SK-N-SH treated with all-trans-retinoic acid at 6 μM for 48 hours (cell line): ENCODE measurements around the gene FAF1.

Experiments used
- ATAC-seq: fragments of 200-7000 bp; cut with Tn5 transposase; 3 replicates; pipeline ENCODE4 v1.9.1; 2020; ENCODE audit warnings: mild to moderate bottlenecking, moderate library complexity
- ARNTL ChIP-seq: fragments of 450-650 bp; formaldehyde crosslinking; IDR thresholded peaks from 2 replicates; pipeline ENCODE4 v1.5.0; 2020; ENCODE audit warnings: low read depth, mild to moderate bottlenecking, moderate library complexity, borderline replicate concordance
- CSDC2 ChIP-seq: fragments of 250-450 bp; sonication (Bioruptor Pico); IDR thresholded peaks from 2 replicates; pipeline ENCODE4 v1.5.0; 2020; ENCODE audit warnings: mild to moderate bottlenecking, moderate library complexity
- GLIS3 ChIP-seq: fragments of 250-450 bp; sonication (Bioruptor Pico); IDR thresholded peaks from 2 replicates; pipeline ENCODE4 v1.5.0; 2020; ENCODE audit warnings: mild to moderate bottlenecking, moderate library complexity
- OSR1 ChIP-seq: fragments of 250-450 bp; sonication (Bioruptor Pico); IDR thresholded peaks from 2 replicates; pipeline ENCODE4 v1.8.0; 2022; ENCODE audit warnings: moderate library complexity, mild to moderate bottlenecking, inconsistent platforms
- RARB ChIP-seq: fragments of 250-450 bp; sonication (Bioruptor Pico); IDR thresholded peaks from 2 replicates; pipeline ENCODE4 v1.8.0; 2021; ENCODE audit warnings: mild to moderate bottlenecking, moderate library complexity
- TCF4 ChIP-seq: fragments of 250-450 bp; sonication (Bioruptor Pico); IDR thresholded peaks from 2 replicates; pipeline ENCODE4 v1.8.0; 2021; ENCODE audit warnings: mild to moderate bottlenecking, moderate library complexity, borderline replicate concordance
- TOX ChIP-seq: fragments of 250-450 bp; sonication (Bioruptor Pico); IDR thresholded peaks from 2 replicates; pipeline ENCODE4 v1.8.0; 2021; ENCODE audit warnings: mild to moderate bottlenecking, moderate library complexity, borderline replicate concordance
- ZC3H10 ChIP-seq: fragments of 250-450 bp; sonication (Bioruptor Pico); IDR thresholded peaks from 2 replicates; pipeline ENCODE4 v1.5.1; 2021; ENCODE audit warnings: mild to moderate bottlenecking, moderate library complexity
- ZFP3 ChIP-seq: fragments of 250-450 bp; sonication (Bioruptor Pico); IDR thresholded peaks from 2 replicates; pipeline ENCODE4 v1.5.0; 2020; ENCODE audit warnings: mild to moderate bottlenecking, moderate library complexity
- ZFP30 ChIP-seq: fragments of 450-650 bp; formaldehyde crosslinking; IDR thresholded peaks from 2 replicates; pipeline ENCODE4 v1.5.0; 2022; ENCODE audit warnings: mild to moderate bottlenecking, moderate library complexity
- ZNF565 ChIP-seq: fragments of 450-650 bp; formaldehyde crosslinking; conservative IDR thresholded peaks from 2 replicates; pipeline ENCODE4 v1.5.0; 2020; ENCODE audit warnings: low read depth, mild to moderate bottlenecking, moderate library complexity
- ZNF70 ChIP-seq: fragments of 450-650 bp; formaldehyde crosslinking; IDR thresholded peaks from 2 replicates; pipeline ENCODE4 v1.5.0; 2020; ENCODE audit warnings: mild to moderate bottlenecking, moderate library complexity
- ZNF8 ChIP-seq: fragments of 450-650 bp; formaldehyde crosslinking; IDR thresholded peaks from 2 replicates; pipeline ENCODE4 v1.5.0; 2020; ENCODE audit warnings: mild to moderate bottlenecking, moderate library complexity
- TF ChIP-seq, protein P1 (sequence below): fragments of 250-450 bp; sonication (Bioruptor Pico); IDR thresholded peaks from 2 replicates; pipeline ENCODE4 v1.5.0; 2020; ENCODE audit warnings: mild to moderate bottlenecking, moderate library complexity
- TF ChIP-seq, protein P2 (sequence below): fragments of 250-450 bp; sonication (Bioruptor Pico); IDR thresholded peaks from 2 replicates; pipeline ENCODE4 v1.5.1; 2021; ENCODE audit warnings: mild to moderate bottlenecking, moderate library complexity
- TF ChIP-seq, protein P3 (sequence below): fragments of 250-450 bp; sonication (Bioruptor Pico); IDR thresholded peaks from 2 replicates; pipeline ENCODE4 v1.8.0; 2020; ENCODE audit warnings: mild to moderate bottlenecking, moderate library complexity, borderline replicate concordance
- TF ChIP-seq, protein P4 (sequence below): fragments of 250-450 bp; sonication (Bioruptor Pico); IDR thresholded peaks from 2 replicates; pipeline ENCODE4 v1.5.1; 2020; ENCODE audit warnings: low read depth, mild to moderate bottlenecking, moderate library complexity

FAF1 gene

DNA sequence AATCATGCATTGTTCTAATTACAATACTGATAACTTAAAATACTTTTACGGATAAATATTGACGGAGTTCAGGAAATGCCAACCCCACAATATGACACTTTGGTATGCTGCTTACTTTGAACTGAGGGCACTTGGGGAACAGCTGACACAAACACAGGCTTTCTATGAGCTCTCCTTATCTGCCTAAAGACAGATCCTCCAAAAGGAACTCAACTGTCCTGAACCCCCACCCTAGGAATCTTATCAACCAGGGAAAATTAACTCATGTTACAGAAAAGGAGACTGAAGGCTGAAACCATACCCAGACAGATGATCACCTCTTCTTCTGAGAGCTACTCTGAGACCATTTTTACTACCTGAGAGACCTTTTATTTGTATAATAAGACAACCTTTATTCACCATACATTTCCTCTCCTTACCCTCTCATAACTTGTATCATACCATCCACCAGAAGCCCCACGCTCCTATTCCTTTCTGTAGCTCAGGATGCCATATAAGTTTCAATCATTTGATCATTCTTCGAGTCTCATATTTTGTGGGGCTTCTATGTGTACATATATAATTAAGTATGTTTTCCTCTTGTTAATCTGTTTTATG, 239.5 kb downstream of the FAF1 start:
- TF ChIP-seq ZNF70 (CRISPR knock-in tag): no peak
- TF ChIP-seq ZNF8: no peak
- TF ChIP-seq OSR1: no peak
- no peak for TF ChIP-seq ARNTL (CRISPR knock-in tag)
- TF ChIP-seq TCF4 (CRISPR knock-in tag): no peak
- TF ChIP-seq ZC3H10 (CRISPR knock-in tag): no peak
- TF ChIP-seq, protein P1, sequence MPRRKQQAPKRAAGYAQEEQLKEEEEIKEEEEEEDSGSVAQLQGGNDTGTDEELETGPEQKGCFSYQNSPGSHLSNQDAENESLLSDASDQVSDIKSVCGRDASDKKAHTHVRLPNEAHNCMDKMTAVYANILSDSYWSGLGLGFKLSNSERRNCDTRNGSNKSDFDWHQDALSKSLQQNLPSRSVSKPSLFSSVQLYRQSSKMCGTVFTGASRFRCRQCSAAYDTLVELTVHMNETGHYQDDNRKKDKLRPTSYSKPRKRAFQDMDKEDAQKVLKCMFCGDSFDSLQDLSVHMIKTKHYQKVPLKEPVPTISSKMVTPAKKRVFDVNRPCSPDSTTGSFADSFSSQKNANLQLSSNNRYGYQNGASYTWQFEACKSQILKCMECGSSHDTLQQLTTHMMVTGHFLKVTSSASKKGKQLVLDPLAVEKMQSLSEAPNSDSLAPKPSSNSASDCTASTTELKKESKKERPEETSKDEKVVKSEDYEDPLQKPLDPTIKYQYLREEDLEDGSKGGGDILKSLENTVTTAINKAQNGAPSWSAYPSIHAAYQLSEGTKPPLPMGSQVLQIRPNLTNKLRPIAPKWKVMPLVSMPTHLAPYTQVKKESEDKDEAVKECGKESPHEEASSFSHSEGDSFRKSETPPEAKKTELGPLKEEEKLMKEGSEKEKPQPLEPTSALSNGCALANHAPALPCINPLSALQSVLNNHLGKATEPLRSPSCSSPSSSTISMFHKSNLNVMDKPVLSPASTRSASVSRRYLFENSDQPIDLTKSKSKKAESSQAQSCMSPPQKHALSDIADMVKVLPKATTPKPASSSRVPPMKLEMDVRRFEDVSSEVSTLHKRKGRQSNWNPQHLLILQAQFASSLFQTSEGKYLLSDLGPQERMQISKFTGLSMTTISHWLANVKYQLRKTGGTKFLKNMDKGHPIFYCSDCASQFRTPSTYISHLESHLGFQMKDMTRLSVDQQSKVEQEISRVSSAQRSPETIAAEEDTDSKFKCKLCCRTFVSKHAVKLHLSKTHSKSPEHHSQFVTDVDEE (CRISPR knock-in tag): no peak
- no peak for TF ChIP-seq TOX (CRISPR knock-in tag)
- TF ChIP-seq, protein P2, sequence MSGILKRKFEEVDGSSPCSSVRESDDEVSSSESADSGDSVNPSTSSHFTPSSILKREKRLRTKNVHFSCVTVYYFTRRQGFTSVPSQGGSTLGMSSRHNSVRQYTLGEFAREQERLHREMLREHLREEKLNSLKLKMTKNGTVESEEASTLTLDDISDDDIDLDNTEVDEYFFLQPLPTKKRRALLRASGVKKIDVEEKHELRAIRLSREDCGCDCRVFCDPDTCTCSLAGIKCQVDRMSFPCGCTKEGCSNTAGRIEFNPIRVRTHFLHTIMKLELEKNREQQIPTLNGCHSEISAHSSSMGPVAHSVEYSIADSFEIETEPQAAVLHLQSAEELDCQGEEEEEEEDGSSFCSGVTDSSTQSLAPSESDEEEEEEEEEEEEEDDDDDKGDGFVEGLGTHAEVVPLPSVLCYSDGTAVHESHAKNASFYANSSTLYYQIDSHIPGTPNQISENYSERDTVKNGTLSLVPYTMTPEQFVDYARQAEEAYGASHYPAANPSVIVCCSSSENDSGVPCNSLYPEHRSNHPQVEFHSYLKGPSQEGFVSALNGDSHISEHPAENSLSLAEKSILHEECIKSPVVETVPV (CRISPR knock-in tag): no peak
- TF ChIP-seq, protein P3, sequence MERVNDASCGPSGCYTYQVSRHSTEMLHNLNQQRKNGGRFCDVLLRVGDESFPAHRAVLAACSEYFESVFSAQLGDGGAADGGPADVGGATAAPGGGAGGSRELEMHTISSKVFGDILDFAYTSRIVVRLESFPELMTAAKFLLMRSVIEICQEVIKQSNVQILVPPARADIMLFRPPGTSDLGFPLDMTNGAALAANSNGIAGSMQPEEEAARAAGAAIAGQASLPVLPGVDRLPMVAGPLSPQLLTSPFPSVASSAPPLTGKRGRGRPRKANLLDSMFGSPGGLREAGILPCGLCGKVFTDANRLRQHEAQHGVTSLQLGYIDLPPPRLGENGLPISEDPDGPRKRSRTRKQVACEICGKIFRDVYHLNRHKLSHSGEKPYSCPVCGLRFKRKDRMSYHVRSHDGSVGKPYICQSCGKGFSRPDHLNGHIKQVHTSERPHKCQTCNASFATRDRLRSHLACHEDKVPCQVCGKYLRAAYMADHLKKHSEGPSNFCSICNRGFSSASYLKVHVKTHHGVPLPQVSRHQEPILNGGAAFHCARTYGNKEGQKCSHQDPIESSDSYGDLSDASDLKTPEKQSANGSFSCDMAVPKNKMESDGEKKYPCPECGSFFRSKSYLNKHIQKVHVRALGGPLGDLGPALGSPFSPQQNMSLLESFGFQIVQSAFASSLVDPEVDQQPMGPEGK: no peak
- no peak for ATAC-seq

DNA sequence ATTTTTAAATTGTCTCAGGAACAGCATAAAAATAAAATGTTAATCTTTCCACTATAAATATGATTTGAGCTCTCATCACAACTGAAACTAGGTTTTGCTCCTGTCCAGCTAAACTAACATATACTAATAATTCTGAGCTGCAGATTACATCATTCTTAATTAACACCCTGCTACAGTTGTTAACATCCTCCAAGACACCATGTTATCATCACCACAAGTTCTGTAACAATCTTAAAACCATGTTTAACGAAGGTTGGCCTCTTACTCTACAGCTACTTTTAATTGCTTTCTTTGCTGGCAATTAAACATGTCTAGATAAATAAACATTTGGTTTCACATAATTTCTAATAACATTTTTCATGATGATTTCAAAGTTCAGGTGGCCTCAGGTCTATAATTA, 240.9 kb downstream of the FAF1 start:
- ATAC-seq: no peak
- TF ChIP-seq TCF4 (CRISPR knock-in tag) (no peak), ZC3H10 (CRISPR knock-in tag) (no peak), ZNF8 (no peak), ZFP30 (CRISPR knock-in tag) (no peak), ARNTL (CRISPR knock-in tag) (no peak), GLIS3 (no peak), ZNF565 (CRISPR knock-in tag) (no peak), ZFP3 (CRISPR knock-in tag) (no peak), CSDC2 (CRISPR knock-in tag) (no peak), ZNF70 (CRISPR knock-in tag) (no peak), RARB (CRISPR knock-in tag) (no peak), OSR1 (no peak)
- TF ChIP-seq, protein P1 (CRISPR knock-in tag): no peak
- TF ChIP-seq, protein P2 (CRISPR knock-in tag): no peak
- TF ChIP-seq, protein P4, sequence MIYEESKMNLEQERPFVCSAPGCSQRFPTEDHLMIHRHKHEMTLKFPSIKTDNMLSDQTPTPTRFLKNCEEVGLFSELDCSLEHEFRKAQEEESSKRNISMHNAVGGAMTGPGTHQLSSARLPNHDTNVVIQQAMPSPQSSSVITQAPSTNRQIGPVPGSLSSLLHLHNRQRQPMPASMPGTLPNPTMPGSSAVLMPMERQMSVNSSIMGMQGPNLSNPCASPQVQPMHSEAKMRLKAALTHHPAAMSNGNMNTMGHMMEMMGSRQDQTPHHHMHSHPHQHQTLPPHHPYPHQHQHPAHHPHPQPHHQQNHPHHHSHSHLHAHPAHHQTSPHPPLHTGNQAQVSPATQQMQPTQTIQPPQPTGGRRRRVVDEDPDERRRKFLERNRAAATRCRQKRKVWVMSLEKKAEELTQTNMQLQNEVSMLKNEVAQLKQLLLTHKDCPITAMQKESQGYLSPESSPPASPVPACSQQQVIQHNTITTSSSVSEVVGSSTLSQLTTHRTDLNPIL (CRISPR knock-in tag): no peak
